Panc1 (cell line): ENCODE results near the gene MEGF10. TPM values are rescaled to one million over a fixed set of nuclear protein-coding genes. Genes with fewer than 3 reads are reported as not detected.

ENCODE experiments used
- ATAC-seq: fragments of 200-7000 bp; cut with Tn5 transposase; 2 replicates; pipeline ENCODE4 v1.9.1; 2020; ENCODE audit warnings: mild to moderate bottlenecking, moderate library complexity
- BruUV-seq: library from RNA; stranded (reverse); fragments of 400-500 nt; replicated peaks from 2 replicates; lab custom pipeline; 2021; lab: Mats Ljungman, UMichigan
- CTCF ChIA-PET: fragments of 300-600 bp; sonication (Branson Sonifier 250); formaldehyde crosslinking; loops from one replicate; lab custom pipeline; 2022; ENCODE audit warnings: antibody characterized with exemption; lab: Charles Lee
- POLR2A ChIA-PET: fragments of 300-600 bp; sonication (Branson Sonifier 250); formaldehyde crosslinking; loops from one replicate; lab custom pipeline; 2022; ENCODE audit warnings: antibody characterized with exemption; lab: Charles Lee
- DNase-seq: peaks from one replicate; pipeline ENCODE4 v3.0.0-alpha.2; 2010; ENCODE audit warnings: low read depth, low spot score
- H3K27ac ChIP-seq: 2 replicates; pipeline ENCODE4 v1.5.1; 2011; ENCODE audit warnings: mild to moderate bottlenecking, low read length, inconsistent platforms
- H3K27me3 ChIP-seq: fragments of 200-500 bp; sonication (Bioruptor generic); 2 replicates; pipeline ENCODE4 v1.6.0; 2014; ENCODE audit warnings: low read length, inconsistent platforms; ENCODE audit not compliant: control insufficient read depth, insufficient read depth
- H3K36me3 ChIP-seq: fragments of 200-500 bp; sonication (Bioruptor generic); 2 replicates; pipeline ENCODE4 v1.5.1; 2014; ENCODE audit warnings: inconsistent platforms, mild to moderate bottlenecking, low read length, moderate library complexity; ENCODE audit not compliant: control insufficient read depth, insufficient read depth
- H3K4me1 ChIP-seq: 2 replicates; pipeline ENCODE4 v1.5.1; 2011; ENCODE audit warnings: inconsistent platforms, mild to moderate bottlenecking, low read length, moderate library complexity; ENCODE audit not compliant: control insufficient read depth, insufficient read depth
- H3K4me3 ChIP-seq, 2 experiments: 2 replicates each; pipeline ENCODE4 v1.5.1; 2011 to 2012; ENCODE audit warnings: low read depth in 2 of 2, low read length in 2 of 2, mild to moderate bottlenecking in 2 of 2, inconsistent platforms in 1 of 2, moderate library complexity in 1 of 2
- H3K9me3 ChIP-seq: fragments of 200-500 bp; sonication (Bioruptor generic); 2 replicates; pipeline ENCODE4 v1.5.1; 2014; ENCODE audit warnings: low read depth, mild to moderate bottlenecking, inconsistent platforms, low read length, moderate library complexity; ENCODE audit not compliant: control insufficient read depth, insufficient read depth
- POLR2AphosphoS5 ChIP-seq: IDR thresholded peaks from 2 replicates; pipeline ENCODE4 v1.6.1; 2012; ENCODE audit warnings: mild to moderate bottlenecking, low read depth, low read length, moderate library complexity
- SIN3A ChIP-seq: IDR thresholded peaks from 2 replicates; pipeline ENCODE4 v1.6.1; 2012; ENCODE audit warnings: low read depth, mild to moderate bottlenecking, low read length, moderate library complexity, borderline replicate concordance; ENCODE audit not compliant: insufficient read depth
- TCF7L2 ChIP-seq: IDR thresholded peaks from 2 replicates; pipeline ENCODE4 v1.6.1; 2011; ENCODE audit warnings: mild to moderate bottlenecking, low read depth, low read length, inconsistent platforms
- in situ Hi-C: cut with HindIII; loops from 2 replicates; pipeline ENCODE4 v1.10.0; 2016; ENCODE audit warnings: low sequenced_read_pairs, low pct_unique_long_range_greater_than_20kb
- intact Hi-C: fragments of 100-400 bp; cut with micrococcal nuclease; formaldehyde crosslinking; loops from one replicate; pipeline ENCODE4 v1.10.0; 2022; ENCODE audit not compliant: unreplicated experiment
- total RNA-seq: library from RNA; stranded (reverse); gene quantifications from one replicate; pipeline ENCODE4 v1.2.1, GENCODE V29; 2021; ENCODE audit not compliant: unreplicated experiment
- TF ChIP-seq, protein P1 (sequence below), 2 experiments: IDR thresholded peaks; 2 replicates each; pipeline ENCODE4 v1.6.1; 2011 to 2012; ENCODE audit warnings: low read depth in 2 of 2, control low read depth in 1 of 2, low read length in 1 of 2, mild to moderate bottlenecking in 1 of 2, moderate library complexity in 1 of 2; ENCODE audit not compliant: insufficient read depth in 1 of 2
- TF ChIP-seq, protein P2 (sequence below): fragments of 450-650 bp; IDR thresholded peaks from 2 replicates; pipeline ENCODE4 v1.5.1; 2017; ENCODE audit warnings: mild to moderate bottlenecking

Gene MEGF10
- total RNA-seq, 1 experiment from 2014 or later, result not detected

DNA sequence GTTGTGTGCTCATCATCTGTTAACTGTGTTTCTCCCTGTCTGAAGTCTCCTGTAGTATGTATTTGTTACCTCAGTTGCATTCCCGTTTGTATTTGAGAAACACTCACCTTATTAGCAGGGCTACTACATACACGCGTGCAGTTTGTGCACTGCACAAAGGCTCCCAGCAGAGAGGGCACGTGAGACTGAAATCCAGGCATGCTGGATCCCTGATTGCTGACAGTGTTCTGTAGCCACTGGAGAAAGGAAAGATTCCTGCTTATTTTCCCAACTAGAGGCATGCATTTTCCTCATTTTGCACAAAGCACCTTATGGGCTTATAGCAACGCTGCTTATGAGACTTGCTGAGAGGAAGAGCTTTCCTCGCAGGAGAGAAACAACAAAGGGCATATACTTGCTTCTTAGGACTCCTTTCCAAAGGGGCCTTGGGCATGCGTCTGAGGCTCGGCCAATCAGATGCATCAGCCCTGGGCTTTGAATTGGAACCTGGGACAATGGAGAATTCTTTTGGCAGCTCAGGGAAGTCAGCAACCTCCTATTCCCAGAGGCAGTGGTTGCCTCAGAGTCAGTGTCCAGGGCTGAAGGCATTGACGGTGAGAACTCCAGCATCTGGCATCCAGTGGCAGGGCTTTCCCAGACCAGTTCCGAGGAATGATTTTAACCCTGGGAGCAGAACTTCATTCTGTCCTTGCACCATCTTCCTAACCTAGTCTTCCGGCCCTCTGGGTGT is 9.9 kb upstream of the MEGF10 start:
- in situ Hi-C loops, result no loop called here
- BruUV-seq, result no TSS peak
- no peak overlapping the region for H3K4me3 ChIP-seq
- ATAC-seq (no peak), DNase-seq (no peak)
- no peaks in the 10 kb centered on the region for H3K9me3 ChIP-seq
- H3K27me3 ChIP-seq, result peaks cover 14% of the 10 kb centered on the region
- CTCF ChIA-PET, result interaction anchor here (0.5 kb wide), 1 partner anchor 643 kb away, joined by 3 read pairs; no protein-coding TSS in a partner anchor
- H3K27ac ChIP-seq, result no peak overlapping the region
- POLR2A ChIA-PET, result no interaction called here
- no peaks in the 10 kb centered on the region; the same call in 1 of the 2 replicates for H3K36me3 ChIP-seq
- TF ChIP-seq SIN3A (no peak), POLR2AphosphoS5 (no peak), TCF7L2 (no peak)
- TF ChIP-seq, protein P1, sequence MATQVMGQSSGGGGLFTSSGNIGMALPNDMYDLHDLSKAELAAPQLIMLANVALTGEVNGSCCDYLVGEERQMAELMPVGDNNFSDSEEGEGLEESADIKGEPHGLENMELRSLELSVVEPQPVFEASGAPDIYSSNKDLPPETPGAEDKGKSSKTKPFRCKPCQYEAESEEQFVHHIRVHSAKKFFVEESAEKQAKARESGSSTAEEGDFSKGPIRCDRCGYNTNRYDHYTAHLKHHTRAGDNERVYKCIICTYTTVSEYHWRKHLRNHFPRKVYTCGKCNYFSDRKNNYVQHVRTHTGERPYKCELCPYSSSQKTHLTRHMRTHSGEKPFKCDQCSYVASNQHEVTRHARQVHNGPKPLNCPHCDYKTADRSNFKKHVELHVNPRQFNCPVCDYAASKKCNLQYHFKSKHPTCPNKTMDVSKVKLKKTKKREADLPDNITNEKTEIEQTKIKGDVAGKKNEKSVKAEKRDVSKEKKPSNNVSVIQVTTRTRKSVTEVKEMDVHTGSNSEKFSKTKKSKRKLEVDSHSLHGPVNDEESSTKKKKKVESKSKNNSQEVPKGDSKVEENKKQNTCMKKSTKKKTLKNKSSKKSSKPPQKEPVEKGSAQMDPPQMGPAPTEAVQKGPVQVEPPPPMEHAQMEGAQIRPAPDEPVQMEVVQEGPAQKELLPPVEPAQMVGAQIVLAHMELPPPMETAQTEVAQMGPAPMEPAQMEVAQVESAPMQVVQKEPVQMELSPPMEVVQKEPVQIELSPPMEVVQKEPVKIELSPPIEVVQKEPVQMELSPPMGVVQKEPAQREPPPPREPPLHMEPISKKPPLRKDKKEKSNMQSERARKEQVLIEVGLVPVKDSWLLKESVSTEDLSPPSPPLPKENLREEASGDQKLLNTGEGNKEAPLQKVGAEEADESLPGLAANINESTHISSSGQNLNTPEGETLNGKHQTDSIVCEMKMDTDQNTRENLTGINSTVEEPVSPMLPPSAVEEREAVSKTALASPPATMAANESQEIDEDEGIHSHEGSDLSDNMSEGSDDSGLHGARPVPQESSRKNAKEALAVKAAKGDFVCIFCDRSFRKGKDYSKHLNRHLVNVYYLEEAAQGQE (IDR thresholded peaks at IDR 0.05; ENCODE audit: insufficient read depth in 1 of 2, low read depth in 2 of 2, low read length in 1 of 2), result no peak
- TF ChIP-seq, protein P2, sequence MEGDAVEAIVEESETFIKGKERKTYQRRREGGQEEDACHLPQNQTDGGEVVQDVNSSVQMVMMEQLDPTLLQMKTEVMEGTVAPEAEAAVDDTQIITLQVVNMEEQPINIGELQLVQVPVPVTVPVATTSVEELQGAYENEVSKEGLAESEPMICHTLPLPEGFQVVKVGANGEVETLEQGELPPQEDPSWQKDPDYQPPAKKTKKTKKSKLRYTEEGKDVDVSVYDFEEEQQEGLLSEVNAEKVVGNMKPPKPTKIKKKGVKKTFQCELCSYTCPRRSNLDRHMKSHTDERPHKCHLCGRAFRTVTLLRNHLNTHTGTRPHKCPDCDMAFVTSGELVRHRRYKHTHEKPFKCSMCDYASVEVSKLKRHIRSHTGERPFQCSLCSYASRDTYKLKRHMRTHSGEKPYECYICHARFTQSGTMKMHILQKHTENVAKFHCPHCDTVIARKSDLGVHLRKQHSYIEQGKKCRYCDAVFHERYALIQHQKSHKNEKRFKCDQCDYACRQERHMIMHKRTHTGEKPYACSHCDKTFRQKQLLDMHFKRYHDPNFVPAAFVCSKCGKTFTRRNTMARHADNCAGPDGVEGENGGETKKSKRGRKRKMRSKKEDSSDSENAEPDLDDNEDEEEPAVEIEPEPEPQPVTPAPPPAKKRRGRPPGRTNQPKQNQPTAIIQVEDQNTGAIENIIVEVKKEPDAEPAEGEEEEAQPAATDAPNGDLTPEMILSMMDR, result no peak
- H3K4me1 ChIP-seq, result no peaks in the 10 kb centered on the region
- intact Hi-C loops, result no loop called here

DNA sequence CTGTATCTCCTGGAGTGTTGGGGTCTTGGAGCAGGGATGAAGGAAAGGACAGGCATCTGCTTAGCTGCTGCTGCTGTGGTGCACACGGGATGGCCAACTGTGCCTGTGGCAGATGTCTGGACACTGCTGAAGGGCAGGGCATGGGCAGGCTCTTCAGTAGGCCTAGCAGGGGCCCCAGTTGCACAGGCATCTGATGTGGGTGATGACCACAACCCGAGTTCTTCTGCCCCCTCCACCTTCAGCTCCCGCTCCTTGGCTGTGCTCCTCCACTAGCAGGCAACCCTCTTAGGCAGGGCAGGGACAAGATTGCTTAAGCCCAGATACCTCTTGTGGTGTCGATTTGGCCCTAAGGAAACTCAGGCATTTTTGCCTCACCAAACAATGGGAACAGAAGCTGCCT is 9.0 kb upstream of the MEGF10 start:
- CTCF ChIA-PET, result no interaction called here
- Histone ChIP-seq H3K4me3 (no peak overlapping the region), H3K36me3 (no peaks in the 10 kb centered on the region), H3K27me3 (peaks cover 14% of the 10 kb centered on the region), H3K9me3 (no peaks in the 10 kb centered on the region), H3K4me1 (no peaks in the 10 kb centered on the region), H3K27ac (no peak overlapping the region)
- ATAC-seq (no peak), DNase-seq (no peak)
- TF ChIP-seq TCF7L2 (no peak), POLR2AphosphoS5 (no peak), SIN3A (no peak)
- TF ChIP-seq, protein P1 (IDR thresholded peaks at IDR 0.05; ENCODE audit: insufficient read depth in 1 of 2, low read depth in 2 of 2, low read length in 1 of 2), result no peak
- TF ChIP-seq, protein P2, result no peak
- intact Hi-C loops (no loop called here), in situ Hi-C loops (no loop called here)
- no TSS peak for BruUV-seq
- POLR2A ChIA-PET, result no interaction called here
